BE2C (cell line): ENCODE measurements around the gene CXCL6.

Experiments
- DNase-seq: peaks from one replicate; pipeline ENCODE4 v3.0.0-alpha.2; 2020
- H3K27me3 ChIP-seq: fragments of 250-450 bp; sonication (Bioruptor Pico); 2 replicates; pipeline ENCODE4 v1.5.1; 2020; ENCODE audit warnings: mild to moderate bottlenecking
- H3K36me3 ChIP-seq: fragments of 250-450 bp; sonication (Bioruptor Pico); 2 replicates; pipeline ENCODE4 v1.5.1; 2020; ENCODE audit warnings: mild to moderate bottlenecking
- H3K4me1 ChIP-seq: fragments of 250-450 bp; sonication (Bioruptor Pico); 2 replicates; pipeline ENCODE4 v1.5.1; 2020
- H3K4me3 ChIP-seq: 2 replicates; pipeline ENCODE4 v1.5.1; 2011; ENCODE audit warnings: low read depth, low read length
- H3K9me3 ChIP-seq: fragments of 250-450 bp; sonication (Bioruptor Pico); 2 replicates; pipeline ENCODE4 v1.5.1; 2020
- TF ChIP-seq, protein P1 (sequence below): IDR thresholded peaks from 2 replicates; pipeline ENCODE4 v1.5.1; 2012; ENCODE audit warnings: mild to moderate bottlenecking, low read depth, low read length

CXCL6 gene

GRCh38 chr4:73885574-73886267 lies 49.2 kb downstream of the CXCL6 start:
- no peaks in the 10 kb centered on the region for H3K36me3 ChIP-seq
- no peak overlapping the region for H3K4me3 ChIP-seq
- no peaks in the 10 kb centered on the region; the same call in 1 of the 2 replicates for H3K27me3 ChIP-seq
- no peak for DNase-seq
- TF ChIP-seq, protein P1, sequence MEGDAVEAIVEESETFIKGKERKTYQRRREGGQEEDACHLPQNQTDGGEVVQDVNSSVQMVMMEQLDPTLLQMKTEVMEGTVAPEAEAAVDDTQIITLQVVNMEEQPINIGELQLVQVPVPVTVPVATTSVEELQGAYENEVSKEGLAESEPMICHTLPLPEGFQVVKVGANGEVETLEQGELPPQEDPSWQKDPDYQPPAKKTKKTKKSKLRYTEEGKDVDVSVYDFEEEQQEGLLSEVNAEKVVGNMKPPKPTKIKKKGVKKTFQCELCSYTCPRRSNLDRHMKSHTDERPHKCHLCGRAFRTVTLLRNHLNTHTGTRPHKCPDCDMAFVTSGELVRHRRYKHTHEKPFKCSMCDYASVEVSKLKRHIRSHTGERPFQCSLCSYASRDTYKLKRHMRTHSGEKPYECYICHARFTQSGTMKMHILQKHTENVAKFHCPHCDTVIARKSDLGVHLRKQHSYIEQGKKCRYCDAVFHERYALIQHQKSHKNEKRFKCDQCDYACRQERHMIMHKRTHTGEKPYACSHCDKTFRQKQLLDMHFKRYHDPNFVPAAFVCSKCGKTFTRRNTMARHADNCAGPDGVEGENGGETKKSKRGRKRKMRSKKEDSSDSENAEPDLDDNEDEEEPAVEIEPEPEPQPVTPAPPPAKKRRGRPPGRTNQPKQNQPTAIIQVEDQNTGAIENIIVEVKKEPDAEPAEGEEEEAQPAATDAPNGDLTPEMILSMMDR, result no peak
- H3K9me3 ChIP-seq, result no peaks in the 10 kb centered on the region
- H3K4me1 ChIP-seq, result no peaks in the 10 kb centered on the region
